IPS-18c (cell line): ENCODE results near the gene SMARCAL1.
"Not testable (repeated sequence)": the region's sequence is repeated elsewhere in the genome, so short reads cannot be mapped to it uniquely, and the experiment has no call there.

Experiments used
- H3K4me3 ChIP-seq: 2 replicates; pipeline ENCODE4 v1.7.0; 2013; ENCODE audit warnings: low read depth, mild to moderate bottlenecking, low read length, moderate library complexity; ENCODE audit not compliant: insufficient read depth
- H3K9me3 ChIP-seq: one replicate; pipeline ENCODE4 v1.6.1; 2013; ENCODE audit warnings: mild to moderate bottlenecking, low read length, moderate library complexity; ENCODE audit not compliant: control insufficient read depth, insufficient read depth

Gene SMARCAL1

DNA sequence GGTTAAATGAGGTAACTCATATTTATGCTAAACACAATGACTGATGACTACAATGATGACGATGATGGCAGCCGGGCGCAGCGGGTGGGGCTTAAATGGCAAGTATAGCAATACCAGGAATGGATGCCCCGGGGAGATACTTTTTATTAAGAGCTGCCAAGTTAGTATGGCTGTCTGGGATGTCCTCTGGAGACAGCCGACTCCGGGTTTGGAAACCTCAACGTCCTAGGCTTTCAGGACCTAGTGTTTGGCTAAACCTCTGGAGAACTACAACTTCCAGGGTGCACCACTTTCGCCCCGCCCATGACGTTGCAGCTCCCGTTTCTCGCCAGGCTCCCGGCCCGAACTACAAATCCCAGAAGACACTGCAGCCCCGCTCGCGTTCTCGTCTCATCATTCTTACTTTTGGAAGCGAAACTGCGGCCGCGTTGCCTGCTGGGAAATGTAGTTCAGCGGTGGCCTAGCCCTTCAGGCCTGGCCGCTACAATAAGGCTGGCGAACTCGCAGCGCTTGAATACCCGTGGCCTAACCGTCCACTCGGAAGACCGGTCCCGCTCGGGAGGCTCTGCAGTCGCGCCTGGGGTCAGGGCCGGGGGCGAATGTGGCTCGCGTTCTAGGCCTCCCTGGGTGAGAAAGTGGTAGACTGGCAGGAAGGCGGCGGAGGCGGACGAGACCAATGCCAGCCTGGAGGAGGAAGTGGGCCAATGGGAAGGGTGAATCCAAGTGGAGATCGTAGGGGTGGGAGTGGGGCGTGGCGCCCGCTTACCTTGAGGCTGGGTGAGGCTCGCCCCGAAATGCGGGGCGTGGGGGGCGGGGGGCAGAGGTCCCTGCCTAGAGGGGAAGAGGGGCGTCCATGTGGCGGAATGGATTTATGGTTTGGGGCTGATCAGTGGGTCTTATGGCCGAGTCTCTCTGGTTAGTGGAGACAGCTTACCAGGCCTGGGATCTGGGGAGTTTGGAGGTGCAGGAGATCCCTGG lies at the start of gene SMARCAL1:
SMARCAL1 (plus strand) TSS at position 463 of the 978 bp plus-strand sequence. CDS start 2,221 bp downstream, outside the sequence.
- Histone ChIP-seq H3K4me3 (peak within 1 kb of the TSS; percentile 73), H3K9me3 (no peaks in the 10 kb centered on the region)

GRCh38 chr2:216362730-216363129 lies 49.6 kb upstream of the SMARCAL1 start:
- no peaks in the 10 kb centered on the region for H3K9me3 ChIP-seq
- no peak overlapping the region for H3K4me3 ChIP-seq

GRCh38 chr2:216363221-216363620 lies 49.1 kb upstream of the SMARCAL1 start:
- no peaks in the 10 kb centered on the region for H3K9me3 ChIP-seq

GRCh38 chr2:216365518-216365917 lies 46.8 kb upstream of the SMARCAL1 start:
- Histone ChIP-seq H3K9me3 (no peaks in the 10 kb centered on the region), H3K4me3 (peak overlapping the region; percentile 5; the same call in 1 of the 2 replicates)

More at GRCh38 chr2:216363221-216363620, 49.1 kb upstream of the SMARCAL1 start:
- H3K4me3 ChIP-seq = no peak overlapping the region

- Histone ChIP-seq H3K4me3 (no peak overlapping the region), H3K9me3 (no peaks in the 10 kb centered on the region)
Measured at GRCh38 chr2:216366777-216367471, 45.4 kb upstream of the SMARCAL1 start.

DNA sequence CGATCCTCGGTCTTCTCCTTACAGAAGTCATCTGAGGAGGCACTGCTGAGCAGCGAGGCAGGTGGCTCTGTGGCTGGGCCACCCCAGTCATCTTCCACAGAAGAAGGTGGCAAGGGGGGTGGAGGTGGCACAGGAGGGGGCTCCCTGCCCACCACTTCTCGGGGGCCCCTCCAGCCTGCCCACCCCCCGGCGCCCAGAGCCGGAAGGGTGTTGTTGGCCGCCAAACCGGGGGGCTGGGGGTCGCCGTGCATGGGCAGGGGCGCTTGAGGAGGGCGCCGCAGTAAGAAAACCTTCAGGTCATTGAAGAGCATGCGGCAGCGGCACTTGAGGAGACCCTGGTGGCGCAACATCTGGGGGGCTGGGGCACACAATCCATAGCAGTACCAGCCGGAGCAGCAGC lies 42.5 kb upstream of the SMARCAL1 start:
- no peak overlapping the region for H3K4me3 ChIP-seq
- no peaks in the 10 kb centered on the region for H3K9me3 ChIP-seq

GRCh38 chr2:216370961-216371712 lies 41.1 kb upstream of the SMARCAL1 start:
- Histone ChIP-seq H3K9me3 (no peaks in the 10 kb centered on the region), H3K4me3 (peak overlapping the region; percentile 67)

GRCh38 chr2:216371721-216372702 lies 40.3 kb upstream of the SMARCAL1 start, which contains the start of gene MARCHF4:
Gene MARCHF4, minus strand, starts transcription at chr2:216372483. Its CDS starts 2,223 bp downstream, at chr2:216370260.
- Histone ChIP-seq H3K4me3 (peak within 1 kb of the TSS; percentile 67), H3K9me3 (no peaks in the 10 kb centered on the region)

DNA sequence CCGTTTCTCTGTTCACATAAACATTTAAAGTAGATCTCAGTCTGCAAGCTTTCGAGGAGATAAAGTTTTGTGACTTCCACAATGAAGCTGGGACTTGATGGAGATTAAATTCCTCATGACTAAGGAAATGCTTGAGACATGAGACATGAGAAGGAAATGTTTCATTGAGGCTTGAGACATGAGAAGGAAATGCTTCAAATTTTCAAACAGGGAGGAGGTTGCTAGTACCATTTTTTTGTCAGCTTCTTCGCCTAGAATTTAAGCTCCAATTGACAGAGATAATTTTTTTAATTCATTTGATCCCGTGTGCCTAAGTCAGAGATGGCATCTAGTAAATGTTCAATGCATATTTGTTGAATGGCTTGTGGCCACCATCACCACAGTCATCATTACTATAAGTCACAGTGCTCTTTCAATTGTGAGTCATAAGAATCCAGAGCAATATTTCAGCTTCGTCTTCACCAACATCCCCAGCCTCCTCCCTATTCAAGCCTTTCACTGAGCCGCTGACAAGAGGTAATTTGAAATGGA lies 39.5 kb upstream of the SMARCAL1 start:
- Histone ChIP-seq H3K4me3 (peak overlapping the region; percentile 67; the same call in 1 of the 2 replicates), H3K9me3 (no peaks in the 10 kb centered on the region)

DNA sequence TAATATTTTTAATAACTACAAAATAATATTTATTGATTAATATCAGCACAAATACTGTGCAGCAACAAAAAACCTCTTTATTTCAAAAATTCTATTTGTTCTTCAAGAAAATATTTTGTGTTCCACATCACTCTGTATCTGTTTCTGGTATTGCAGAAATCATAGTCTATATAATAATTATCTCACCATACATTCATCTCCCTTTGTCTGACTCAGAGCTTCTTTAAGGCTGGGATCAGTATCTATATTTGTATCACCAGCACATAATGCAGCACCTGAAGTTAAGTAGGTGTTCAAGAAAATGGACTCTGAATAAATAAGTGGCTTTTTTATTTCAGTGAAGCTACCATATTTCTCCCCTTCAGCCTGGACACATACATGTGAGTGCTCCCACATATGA lies 38.4 kb upstream of the SMARCAL1 start:
- no peak overlapping the region for H3K4me3 ChIP-seq
- H3K9me3 ChIP-seq = no peaks in the 10 kb centered on the region

- Histone ChIP-seq H3K9me3 (no peaks in the 10 kb centered on the region), H3K4me3 (no peak overlapping the region)
Measured at GRCh38 chr2:216375286-216375685, 37.0 kb upstream of the SMARCAL1 start.

GRCh38 chr2:216379977-216380376 lies 32.3 kb upstream of the SMARCAL1 start:
- Histone ChIP-seq H3K4me3 (no peak overlapping the region), H3K9me3 (no peaks in the 10 kb centered on the region)

DNA sequence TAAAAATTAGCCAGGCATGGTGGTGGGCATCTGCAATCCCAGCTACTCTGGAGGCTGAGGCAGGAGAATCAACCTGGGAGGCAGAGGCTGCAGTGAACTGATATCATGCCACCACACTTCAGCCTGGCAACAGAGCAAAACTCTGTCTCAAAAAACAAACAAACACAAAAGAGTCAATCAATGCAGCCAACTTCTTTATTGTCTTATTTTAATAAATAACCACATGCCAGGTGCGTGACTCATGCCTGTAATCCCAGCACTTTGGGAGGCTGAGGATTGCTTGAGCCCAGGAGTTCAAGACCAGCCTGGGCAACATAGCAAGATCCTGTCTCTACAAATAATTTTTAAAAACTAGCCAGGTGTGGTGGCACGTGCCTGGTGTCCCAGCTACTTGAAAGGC lies 27.9 kb upstream of the SMARCAL1 start:
- H3K9me3 ChIP-seq, H3K4me3 ChIP-seq: not testable (repeated sequence)

DNA sequence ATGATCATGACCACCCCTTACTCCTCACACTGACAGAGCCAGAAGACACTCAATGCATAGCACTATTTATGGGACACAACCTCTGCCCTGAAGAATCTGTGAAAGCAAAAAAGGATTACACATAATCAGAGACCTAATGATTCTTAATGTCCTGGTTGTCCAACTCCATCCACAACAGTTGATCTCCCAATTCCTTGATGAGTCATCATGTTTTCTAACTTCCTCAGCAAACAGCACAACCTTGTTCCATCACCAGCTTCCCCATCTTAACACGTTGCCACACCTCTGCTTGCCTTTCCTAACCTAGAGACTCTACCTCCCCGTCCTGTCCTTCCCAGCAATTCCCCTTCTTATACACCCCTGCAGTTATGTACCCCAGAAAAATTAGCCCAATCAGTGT lies 26.8 kb upstream of the SMARCAL1 start:
- Histone ChIP-seq H3K9me3 (no peaks in the 10 kb centered on the region), H3K4me3 (no peak overlapping the region)

DNA sequence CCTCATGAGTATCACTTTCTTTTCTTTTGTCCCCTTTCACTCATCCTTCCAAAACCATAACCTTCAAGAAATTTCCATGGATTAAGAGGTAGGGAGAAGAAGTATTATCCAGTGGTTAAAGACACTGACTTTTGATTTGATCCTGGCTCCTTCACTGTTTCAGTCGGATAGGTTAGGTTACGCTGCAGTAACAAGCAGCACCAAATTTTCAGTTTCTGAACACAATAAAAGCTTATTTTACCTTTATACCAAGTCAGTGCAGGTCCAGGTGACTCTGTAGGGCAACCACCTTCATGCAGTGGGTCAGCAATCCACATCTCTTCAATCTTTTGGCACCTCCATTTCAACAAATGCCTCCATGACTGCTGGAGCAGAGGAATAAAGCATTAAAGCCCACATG lies 25.0 kb upstream of the SMARCAL1 start:
- Histone ChIP-seq H3K9me3 (no peaks in the 10 kb centered on the region), H3K4me3 (no peak overlapping the region)
